ENCODE data around the gene PIP5K1A.
"Not testable (repeated sequence)": the region's sequence is repeated elsewhere in the genome, so short reads cannot be mapped to it uniquely, and the experiment has no call there.

Gene PIP5K1A

DNA sequence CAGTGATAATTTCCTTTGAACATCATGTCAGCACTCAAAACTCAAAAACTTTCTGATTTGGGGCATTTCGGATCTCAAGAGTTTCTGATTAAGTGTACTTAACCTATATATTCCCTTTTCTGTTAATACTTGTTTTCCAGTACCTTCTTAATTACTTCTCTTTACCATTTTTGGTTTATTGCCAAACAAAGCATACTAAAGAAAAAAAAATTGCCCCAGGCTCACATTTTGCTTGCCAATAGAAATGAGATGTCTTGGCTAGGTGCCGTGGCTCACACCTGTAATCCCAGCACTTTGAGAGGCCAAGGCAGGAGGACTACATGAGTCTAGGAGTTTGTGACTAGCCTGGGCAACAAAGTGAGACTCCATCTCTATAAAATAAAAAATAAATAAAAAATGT lies 61.0 kb downstream of the PIP5K1A start:
- DNase-seq = no peak

DNA sequence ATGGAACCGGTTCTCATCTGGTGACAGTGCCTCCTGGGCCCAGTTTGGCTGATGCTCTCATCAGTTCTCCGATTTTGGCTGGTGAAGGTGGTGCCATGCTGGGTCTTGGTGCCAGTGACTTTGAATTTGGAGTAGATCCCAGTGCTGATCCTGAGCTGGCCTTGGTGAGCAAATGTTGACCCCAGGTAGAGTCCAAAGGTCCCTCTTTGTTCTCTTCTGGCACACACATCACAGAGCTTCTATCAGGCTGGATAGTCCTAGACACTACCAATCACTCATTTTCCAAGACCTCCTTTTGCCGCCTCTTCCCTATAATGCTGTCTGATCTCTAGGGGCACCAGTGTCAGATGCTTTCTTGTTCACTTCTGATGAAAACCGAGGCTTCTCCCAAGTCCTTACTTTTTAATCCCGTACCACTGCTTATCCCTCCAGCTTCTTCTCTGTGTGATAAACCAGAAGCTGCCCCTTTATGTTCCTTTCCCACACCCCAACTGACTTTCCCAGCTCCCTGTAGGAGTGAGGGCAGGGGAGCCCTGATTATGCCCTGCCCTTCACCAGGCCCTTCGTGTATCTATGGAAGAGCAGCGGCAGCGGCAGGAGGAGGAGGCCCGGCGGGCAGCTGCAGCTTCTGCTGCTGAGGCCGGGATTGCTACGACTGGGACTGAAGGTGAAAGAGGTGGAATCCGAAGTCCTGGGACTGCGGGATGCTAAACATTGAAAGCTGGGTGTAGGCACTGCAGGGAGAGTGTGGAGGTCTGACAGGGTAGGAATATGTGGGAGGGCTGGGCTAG lies 67.3 kb downstream of the PIP5K1A start:
- DNase-seq = no peak

DNA sequence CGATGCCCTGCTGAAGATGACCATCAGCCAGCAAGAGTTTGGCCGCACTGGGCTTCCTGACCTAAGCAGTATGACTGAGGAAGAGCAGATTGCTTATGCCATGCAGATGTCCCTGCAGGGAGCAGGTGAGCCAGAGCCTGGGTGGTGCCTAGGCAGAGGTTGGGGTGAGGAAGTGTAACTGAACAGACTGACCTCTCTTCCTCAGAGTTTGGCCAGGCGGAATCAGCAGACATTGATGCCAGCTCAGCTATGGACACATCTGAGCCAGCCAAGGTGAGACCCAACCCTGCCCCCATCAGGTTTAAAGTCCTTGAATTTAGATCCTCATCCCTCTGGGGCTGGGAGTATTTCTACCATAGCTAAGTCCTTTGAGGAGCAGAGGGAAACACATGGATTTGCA lies 68.0 kb downstream of the PIP5K1A start:
- DNase-seq = no peak

DNA sequence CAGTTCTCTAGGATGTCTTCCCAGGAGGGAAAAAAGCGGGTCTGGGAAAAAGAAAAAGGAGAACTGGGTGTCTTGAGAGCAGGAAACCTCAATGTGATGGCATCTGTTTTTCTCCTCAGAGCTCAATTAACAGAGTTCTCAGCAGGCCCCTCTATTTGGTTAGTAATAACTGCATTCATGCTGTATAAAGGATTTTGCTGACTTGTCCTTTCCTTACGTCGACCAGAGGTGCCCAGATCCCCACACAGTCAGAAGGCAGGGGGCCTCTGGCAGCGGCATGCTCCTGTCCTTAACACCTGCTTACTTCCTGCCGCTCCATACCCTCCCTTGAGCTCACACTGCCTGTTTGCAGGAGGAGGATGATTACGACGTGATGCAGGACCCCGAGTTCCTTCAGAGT lies 68.5 kb downstream of the PIP5K1A start:
- DNase-seq = no peak

DNA sequence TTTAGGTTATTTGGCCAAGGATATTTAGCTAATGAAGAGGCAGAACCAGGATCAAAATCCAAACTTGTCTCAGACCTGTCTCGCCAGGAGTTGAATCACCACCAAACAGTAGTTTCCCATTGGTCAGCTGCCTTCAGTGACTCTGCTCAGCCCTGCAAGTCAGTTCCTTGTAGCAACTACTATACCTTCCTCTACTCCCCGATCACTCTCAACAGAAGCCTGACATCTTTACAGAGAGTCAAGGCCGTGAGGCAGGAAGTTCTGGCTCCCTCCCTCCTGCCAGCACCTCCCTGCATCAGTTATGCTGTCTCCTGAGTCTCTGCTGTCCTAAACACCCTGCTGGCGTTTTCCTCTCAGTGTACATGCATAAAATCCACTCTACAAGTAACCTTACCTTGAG lies 69.4 kb downstream of the PIP5K1A start:
- DNase-seq = no peak

DNA sequence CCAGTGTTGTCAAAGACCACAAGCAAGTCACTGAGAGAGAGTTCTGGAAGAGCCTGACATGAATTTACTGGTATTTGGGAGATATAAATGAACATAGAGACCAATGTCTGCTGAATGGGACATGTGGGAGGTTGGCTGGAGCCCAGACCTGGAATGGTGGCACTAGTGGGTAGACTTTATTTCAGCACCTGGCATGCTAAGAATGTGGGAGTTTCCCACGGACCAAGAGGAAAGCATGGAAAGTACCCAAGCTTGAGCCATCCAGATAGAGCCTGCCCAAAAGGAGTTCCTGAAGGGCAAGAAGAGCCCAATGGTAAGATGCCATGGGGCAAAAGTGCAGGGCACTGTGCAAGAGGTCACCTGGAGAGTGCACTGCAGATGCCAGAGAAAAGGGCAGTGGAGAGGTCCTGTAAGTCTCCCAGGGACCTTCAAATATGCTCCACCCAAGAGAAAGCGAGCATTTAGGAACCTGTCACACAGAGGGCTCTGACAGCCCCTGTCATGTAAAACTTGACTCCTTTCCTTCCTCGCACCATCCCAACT lies 75.6 kb downstream of the PIP5K1A start:
- DNase-seq = no peak

DNA sequence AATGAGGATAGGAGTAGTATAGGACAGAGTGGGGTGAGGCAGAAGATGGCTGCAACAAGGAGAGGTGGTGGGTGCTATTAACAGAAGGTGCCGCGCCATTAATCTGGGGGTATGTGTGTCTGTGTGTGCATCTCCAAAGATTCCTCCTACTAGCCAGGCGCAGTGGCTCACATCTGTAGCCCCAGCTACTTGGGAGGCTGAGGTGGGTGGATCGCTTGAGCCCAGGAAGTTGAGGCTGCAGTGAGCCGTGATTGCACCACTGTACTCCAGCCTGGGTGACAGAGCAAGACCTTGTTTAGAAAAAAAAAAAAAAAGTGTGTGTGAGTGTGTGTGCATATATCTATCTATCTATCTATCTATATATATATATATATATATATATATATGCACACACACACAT lies 77.0 kb downstream of the PIP5K1A start:
- DNase-seq = not testable (repeated sequence)

DNA sequence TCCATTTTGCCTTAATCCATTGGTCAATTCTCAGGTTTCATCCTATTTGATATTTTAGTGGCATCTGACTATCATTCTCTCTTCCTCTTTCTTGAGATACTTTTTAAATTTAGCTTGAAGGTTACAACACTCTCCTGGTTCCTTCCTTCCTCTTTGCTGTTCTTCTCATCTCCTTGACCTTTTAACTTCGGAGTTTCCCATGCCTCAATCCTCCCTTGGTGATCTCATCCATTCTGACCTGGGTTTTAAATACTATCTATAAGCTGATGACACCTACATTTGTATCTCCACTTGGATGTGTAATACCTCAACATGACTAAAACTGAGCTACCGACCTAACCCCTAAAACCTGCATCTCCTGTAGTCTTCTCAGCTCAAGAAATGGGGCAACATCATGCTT lies 78.9 kb downstream of the PIP5K1A start:
- DNase-seq = no peak

DNA sequence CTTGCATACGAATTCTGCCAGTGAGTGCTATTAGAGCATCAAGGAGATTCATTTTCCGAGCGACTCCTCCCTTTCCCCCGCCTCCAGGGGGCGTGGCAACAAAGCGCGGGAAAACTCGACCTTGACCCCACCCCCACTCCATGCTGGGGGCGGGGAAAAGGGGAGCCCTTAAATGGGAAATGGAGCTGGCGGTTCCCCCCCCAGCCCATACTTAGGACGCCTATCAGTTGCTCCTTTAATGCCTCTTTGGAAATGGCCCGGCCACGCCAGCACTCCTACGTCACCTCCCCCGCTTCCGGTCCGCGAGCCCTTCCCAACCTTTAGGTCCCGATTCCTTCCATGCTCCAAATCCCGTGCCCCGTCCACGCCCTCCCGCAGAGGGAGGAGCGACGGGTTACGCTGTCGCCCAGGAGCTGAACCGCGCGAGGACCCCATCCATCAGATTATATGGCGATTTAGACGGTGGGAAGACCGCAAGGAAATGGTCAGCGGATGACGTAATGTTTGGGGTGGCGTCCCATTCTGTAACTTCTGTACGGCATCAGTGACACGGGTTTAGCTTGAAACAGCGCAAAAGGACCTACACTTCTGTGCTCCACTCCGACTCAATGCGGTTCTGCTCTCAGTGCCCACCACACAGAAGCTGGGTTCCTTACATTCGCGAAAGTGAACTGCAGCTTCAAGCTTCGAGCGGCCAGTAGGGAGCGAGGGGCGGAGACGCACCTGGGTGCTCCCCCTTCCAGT lies 83.0 kb downstream of the PIP5K1A start:
- DNase-seq = peak; percentile 98

DNA sequence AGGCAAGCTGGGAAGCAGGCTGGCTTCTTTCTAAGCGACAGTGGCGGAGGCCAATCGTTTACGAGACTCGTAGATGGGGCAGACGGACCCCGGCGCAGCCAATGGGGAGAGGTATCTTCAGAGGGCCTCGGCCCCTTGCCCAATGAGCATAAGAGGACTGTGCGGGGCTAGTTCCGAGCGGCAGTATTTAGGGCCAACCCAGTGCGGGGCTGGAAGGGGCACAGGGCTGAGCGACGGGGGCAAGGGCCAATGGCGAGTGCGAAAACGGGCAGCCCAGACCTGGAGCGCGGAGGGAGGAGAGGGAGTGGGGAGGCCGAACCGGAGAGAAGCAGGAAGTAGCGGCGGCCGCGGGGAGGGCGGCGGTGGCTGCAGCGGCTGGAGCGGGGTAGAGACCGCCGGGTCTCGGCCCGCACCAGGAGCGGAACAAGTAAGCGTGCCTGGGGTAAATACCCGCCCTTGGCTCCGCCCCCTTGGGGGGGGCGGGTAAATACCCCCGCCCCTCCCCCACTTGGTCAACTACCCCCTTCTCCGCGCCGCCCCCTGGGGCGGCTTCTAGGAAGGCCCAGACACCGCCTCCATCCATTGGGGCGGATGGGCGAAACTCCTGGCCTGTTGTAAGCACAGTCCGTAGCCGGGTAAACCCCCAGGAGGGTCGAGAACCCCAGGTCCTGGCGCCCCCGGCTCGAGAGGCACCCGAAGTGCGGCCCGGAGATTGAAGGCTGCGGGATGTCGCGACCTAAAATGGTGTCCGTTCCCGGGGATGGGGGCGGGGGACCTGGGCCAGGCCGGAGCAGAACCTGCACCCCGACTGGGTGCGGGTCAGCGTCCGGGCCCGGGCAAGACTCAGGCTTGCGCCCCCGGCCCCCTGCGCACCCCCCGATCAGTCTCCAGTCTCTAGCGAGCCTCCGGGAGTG lies 83.9 kb downstream of the PIP5K1A start, which contains the start of gene ZNF687:
Gene ZNF687, plus strand, starts transcription at position 331 of the 914 bp plus-strand sequence. CDS start 3,993 bp downstream, outside the sequence.
- peak; percentile 100 for DNase-seq

DNA sequence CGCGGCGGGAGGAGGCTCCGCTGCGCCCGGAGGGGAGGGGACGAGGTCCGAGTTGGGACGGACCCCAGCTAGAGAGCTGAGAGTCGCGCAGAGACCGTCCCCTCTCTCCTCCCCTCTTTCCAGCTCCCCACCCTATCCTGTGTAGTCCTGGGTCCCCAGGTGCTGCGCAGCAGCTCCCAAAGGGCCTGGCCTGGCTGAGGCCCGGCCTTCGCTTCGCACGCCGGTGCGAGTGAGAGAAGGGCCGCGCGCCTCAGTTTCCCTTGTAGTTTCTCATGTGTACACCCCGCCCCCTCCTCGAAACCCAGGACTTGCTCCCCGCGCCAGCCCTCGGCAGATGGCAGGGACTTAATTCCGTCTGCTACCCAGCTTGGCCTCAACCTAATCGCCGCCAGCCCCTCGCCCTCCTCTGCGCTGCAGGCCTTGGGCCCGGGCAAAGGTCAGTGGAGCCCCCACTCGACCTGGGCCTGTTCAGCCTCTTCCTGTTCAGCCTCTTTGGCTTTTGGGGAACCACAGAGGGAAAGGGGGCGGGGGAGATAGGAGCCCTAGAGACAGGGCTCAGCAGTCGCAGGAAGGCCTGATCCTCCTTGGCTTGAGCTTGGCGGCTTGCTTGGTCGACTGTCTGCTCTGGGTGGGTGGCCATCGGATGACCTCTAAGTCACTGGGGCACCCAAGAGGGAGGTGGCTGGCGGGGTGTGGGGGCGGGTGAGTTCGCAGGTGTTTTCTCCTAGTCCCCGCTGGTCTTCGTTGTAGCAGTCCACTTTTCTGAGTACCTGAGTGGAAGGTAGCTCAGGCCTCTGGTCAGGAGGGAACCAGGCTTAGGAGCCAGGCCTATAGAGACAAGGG lies 84.8 kb downstream of the PIP5K1A start:
- no peak for DNase-seq

DNA sequence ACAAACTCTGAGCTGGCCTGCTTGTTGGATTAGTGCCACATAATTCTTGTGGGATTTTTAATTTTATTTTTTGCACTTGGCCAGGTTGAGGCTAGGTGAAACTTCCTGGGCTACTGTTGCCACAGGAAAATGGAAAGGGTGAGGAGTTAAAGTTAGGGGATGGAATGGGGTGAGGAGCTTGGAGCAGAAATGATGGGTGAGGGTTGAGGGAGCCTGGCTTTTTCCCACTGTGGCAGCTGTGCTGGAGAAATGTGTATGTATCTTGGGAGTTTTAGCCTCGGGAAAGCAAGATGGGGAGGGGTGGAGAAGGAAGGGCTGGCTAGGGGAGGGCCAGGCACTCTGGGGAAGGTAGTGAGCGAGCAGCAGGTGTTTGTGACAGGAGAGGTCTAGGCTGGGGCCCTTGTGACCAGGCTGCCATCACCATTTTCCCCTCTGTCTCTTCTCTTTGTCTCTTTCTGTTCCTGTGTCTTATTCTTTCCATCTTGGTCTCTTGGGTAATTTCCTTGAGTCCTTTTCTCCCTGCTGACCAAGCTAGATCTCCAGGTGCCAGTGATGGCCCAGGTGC lies 85.7 kb downstream of the PIP5K1A start:
- no peak for DNase-seq

DNA sequence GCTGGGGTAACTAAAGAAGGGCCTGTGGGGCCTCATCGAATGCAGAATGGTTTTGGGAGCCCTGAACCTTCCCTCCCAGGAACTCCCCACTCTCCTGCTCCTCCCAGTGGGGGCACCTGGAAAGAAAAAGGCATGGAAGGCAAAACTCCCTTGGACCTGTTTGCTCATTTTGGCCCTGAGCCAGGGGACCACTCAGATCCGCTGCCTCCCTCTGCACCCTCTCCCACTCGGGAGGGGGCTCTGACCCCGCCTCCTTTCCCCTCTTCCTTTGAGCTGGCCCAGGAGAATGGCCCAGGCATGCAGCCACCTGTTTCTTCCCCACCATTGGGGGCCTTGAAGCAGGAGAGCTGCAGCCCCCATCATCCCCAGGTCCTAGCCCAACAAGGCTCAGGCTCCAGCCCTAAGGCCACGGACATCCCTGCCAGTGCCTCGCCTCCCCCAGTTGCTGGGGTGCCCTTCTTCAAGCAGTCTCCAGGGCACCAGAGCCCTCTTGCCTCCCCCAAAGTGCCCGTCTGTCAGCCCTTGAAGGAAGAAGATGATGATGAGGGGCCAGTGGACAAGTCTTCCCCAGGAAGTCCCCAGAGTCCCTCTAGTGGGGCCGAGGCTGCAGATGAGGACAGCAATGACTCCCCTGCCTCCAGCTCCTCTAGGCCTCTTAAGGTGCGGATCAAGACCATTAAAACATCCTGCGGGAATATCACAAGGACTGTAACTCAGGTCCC lies 88.4 kb downstream of the PIP5K1A start:
- DNase-seq = no peak

DNA sequence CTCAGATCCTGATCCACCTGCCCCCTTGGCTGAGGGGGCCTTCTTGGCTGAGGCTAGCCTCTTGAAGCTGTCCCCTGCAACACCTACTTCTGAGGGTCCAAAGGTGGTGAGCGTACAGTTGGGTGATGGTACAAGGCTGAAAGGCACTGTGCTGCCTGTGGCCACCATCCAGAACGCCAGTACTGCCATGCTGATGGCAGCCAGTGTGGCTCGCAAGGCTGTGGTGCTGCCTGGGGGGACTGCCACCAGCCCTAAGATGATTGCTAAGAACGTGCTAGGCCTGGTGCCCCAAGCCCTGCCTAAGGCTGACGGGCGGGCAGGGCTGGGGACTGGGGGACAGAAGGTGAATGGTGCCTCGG lies 89.0 kb downstream of the PIP5K1A start:
- no peak for DNase-seq

DNA sequence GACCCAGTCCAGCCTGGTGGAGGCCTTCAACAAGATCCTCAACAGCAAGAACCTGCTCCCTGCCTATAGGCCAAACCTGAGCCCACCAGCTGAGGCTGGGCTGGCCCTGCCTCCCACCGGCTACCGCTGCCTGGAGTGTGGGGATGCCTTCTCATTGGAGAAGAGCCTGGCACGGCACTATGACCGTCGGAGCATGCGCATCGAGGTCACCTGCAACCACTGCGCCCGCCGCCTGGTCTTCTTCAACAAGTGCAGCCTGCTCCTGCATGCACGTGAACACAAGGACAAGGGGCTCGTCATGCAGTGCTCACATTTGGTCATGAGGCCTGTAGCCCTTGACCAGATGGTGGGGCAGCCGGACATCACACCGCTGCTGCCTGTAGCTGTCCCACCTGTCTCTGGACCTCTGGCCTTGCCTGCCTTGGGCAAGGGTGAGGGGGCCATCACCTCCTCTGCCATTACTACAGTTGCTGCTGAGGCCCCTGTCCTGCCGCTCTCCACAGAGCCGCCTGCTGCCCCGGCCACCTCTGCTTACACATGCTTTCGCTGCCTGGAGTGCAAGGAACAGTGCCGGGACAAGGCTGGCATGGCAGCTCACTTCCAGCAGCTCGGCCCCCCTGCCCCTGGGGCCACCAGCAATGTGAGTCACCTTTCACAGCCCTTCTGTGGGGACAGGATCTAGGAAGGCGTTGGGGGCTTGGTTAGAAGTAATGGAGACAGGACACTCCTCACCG lies 89.6 kb downstream of the PIP5K1A start:
- no peak for DNase-seq

DNA sequence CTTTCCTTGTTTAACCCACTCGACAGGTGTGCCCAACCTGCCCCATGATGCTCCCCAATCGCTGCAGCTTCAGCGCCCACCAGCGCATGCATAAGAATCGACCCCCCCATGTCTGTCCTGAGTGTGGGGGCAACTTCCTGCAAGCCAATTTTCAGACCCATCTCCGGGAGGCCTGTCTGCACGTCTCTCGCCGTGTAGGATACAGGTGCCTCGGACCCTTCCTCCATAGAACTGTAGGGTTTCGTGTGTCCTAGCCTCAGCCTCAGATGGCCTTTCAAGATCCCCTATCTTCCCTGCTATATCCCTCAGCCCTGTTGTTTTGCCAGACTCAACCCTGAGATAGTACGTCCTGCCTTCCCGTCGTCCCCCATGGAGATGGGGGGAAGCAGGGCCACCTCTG lies 90.2 kb downstream of the PIP5K1A start:
- no peak for DNase-seq

DNA sequence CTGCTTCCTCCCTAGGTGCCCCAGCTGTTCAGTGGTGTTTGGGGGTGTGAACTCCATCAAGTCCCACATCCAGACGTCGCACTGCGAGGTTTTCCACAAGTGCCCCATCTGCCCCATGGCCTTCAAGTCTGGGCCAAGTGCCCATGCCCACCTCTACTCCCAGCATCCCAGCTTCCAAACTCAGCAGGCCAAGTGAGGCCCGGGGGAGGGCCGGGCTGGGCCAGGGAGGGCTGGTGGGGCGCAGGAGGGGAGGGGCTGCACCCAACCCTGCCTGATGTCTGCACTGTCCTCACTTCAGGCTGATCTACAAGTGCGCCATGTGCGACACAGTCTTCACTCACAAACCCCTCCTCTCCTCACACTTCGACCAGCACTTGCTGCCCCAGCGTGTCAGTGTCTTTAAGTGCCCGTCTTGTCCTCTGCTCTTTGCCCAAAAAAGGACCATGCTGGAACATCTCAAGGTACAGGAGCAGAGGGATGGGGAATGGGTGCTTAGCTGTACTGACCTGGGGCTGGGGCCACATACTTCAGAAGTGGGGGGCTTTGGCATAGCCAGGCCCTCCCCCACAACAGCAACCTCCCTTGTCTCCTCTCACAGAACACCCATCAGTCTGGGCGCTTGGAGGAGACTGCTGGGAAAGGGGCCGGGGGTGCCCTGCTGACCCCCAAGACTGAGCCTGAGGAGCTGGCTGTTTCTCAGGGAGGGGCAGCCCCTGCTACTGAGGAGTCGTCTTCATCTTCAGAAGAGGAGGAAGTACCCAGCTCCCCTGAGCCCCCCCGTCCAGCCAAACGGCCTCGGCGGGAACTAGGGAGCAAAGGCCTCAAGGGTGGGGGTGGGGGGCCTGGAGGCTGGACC lies 91.0 kb downstream of the PIP5K1A start:
- no peak for DNase-seq

DNA sequence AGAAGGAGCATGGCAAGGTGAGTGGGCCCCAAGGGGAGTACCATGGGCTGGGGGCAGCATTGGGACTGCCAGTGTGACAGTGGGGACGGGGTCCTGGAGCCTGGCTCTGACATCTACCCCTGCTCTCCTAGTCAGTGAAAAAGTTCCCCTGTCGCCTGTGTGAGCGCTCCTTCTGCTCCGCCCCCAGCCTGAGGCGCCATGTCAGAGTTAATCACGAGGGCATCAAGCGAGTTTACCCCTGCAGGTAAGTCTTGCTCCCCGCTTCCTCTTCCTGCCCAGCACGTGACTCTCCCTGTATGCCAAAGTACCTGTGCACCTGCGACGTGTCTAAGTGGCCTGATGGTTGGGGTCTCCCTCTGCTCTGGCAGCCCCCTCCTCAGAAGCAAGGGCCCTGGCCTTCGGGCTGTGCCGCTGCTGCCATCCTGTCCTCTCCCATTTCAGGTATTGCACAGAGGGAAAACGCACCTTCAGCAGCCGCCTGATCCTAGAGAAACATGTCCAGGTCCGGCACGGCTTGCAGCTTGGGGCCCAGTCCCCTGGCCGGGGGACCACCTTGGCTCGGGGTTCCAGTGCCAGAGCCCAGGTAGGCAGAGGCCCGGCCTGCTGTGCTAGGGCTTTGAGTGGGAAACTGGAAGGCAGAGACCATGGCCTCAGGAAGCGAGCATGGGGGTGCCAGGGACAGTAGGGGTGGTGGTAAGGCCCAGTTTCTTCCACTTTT lies 91.8 kb downstream of the PIP5K1A start:
- DNase-seq = no peak

Measured in HCEC 1CT (cell line).